HG02610 (cell line): ENCODE results near the gene SMS.

Experiments
- ATAC-seq: cut with Tn5 transposase; IDR thresholded peaks from one replicate; pipeline ENCODE4 v1.9.1; 2021; ENCODE audit warnings: mild to moderate bottlenecking, moderate library complexity; ENCODE audit not compliant: unreplicated experiment

Gene SMS

DNA sequence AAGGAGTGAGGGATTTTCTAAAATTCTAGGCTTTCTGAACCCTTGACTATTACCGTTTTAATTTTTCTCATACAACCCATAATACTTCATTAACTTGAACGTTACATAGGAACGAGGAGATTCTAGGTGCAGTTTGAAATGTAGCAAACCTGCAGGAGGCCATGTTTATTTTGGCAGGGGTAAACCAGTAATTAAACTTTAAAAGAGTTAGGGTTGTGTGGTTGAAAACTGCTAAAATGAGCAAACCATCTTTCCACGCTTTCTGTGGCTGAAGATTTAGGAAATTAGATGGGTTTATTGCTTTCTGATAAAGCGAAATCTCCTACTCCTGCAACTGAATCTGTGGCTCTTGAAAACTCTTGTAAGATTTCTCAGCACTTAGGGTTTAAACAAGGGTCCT, 93.3 kb downstream of the SMS start:
- no peak for ATAC-seq

DNA sequence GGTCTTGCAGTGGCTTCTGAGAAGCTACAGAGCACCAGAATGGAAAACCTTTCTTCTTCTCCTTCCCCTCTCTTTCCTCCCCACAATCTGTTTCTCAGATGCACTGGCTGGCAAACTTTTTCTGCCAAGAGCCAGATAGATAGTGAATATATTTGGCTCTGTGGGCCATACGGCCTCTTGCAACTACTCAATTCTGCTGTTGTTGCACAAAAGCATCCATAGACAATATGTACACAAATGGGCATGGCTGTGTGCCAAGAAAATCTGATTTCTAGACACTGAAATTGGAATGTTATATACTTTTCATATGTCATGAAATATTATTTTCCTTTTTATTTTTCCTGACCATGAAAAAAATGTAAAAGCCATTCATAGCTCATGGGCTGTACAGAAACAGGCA, 94.7 kb downstream of the SMS start:
- no peak for ATAC-seq

DNA sequence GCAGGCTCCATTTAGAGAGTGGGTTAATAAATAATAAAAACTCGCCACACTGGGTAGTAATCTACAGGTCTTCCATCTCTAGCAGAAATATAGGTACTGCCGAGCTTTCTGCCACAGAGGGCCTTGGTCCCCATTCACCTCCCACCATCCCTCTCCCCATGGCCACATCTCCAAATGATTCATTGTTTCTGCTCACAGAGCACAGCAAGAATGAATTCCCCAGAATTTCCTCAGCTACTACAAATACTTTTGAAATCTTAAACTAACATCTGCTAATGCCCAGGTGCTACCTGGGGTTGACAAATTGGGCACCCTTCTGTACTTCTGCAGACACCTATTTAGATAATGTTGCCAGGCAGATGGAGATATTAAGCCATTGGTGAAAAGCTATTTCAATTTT, 96.7 kb downstream of the SMS start:
- ATAC-seq = no peak

DNA sequence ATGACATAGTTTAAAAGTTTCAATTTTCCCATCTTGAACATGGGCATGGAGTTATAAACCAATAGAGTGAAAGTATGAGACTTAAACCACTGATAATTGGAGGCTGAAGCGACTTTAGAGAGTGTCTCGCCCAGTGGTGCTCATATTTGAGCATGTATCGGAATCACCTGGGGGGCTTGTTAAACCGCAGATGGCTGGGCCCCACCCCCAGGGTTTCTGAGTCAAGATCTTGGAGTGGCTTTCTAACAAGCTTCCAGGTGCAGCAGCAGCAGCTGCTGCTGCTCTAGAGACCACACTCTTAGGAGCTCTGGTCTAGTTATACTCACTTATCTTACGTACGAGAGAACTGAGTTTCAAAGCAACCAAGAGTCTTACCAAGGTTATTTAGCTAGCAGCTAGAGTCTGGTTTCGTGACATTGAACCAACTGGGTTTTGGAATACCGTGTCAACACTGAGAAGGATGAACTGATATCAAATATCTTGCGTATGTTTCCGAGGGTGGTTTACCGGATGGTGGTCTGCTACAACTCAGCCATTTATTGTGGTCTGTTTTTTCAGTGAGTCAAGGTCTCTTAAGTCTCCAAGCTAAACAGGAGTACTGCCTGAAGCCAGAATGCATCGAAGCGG, 97.5 kb downstream of the SMS start:
- no peak for ATAC-seq

DNA sequence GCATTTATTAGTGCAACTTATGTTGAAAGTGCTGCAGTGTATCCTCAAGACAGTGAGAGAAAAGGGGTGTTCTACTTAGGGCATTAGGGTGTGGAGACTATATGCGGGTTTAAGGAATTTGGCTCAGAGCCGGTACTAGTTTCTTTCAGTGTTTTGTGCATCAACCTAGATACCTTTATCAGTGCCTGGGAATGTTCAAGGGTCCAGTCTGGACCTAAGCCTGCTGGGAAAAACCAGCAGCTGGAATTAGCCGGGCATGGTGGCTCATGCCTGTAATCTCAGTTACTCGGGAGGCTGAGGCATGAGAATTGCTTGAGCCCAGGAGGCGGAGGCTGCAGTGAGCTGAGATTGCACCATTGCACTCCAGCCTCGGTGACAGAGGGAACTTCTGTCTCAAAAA, 99.0 kb downstream of the SMS start:
- ATAC-seq = no peak

DNA sequence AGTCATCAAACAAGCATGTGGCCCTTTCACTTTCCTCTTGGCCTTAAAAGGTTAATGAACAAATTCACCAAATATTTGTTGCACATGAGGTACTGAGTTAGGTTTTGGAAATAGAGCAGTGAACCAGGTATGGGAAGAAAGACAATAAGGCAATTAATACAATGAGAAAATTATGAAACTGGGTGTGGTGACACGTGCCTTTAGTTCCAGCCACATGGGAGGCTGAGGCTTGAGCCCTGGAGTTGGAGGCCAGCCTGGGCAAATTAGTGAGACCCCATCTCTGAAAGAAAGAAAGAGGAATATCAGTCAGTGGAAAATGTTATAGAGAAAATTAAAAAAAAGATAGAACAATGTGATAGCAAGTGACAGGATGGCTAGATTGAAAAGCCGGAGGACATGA, 99.7 kb downstream of the SMS start:
- no peak for ATAC-seq

DNA sequence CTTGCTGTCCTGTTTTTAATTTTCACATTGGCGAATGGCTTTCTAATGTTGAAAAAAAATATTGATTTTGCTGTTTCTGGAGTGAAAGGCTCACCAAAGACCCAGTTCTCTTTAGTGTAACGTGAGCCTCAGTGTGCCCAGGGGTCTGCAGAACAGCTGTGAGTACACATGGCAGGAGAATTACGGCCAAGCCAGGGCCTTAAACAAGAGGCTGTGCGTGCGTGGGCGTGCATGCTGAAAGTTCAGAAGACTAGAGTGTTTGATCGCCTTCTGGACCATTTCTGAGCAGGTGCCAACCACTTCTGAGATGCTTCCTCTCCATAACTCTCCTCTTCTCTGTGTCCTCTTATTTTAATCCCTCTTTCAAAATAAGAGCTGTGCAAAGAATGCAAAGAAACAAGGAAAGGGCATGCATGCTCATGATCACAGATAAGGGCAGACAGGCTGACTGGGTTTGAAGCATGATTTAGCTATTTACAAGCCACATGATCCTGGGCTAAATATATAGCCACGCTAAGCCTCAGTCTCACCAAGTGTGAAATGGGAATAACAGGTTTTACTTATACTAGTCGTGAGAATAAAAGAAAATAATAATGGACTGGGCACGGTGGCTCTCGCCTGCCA, 101.5 kb downstream of the SMS start:
- ATAC-seq = no peak

DNA sequence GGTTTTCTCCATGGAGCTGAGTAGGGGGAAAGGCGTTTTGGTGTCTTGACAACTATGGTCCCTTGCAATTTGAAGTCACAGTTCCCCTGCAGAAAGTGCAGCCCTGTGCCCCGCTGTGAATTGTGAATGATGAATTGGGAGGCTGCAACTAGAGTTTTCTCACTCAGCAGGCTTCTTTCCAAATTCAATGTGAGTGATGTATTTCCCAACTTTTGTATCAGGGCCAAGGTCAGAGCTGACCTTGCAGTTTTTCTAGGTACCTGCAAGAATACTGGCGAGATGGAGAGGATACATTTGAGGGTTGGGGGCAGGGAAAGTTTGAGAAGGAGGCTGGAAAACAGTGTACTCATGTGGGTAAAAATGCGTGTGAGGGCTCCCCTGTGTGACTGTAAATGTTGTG, 103.4 kb downstream of the SMS start:
- no peak for ATAC-seq
